ENCODE measurements around the gene CCNG1. TPM values are rescaled to one million over a fixed set of nuclear protein-coding genes. Genes with fewer than 3 reads are reported as not detected.

The CCNG1 gene
- polyA plus RNA-seq, 3 donors: 13.1 to 48.9 (median 46.0) TPM

GRCh38 chr5:163408311-163408923 is 29.0 kb upstream of the CCNG1 start:
- Histone ChIP-seq H3K9ac (ENCODE audit: insufficient read depth, low read length, poor library complexity, severe bottlenecking) (no peak overlapping the region), H3K79me2 (ENCODE audit: insufficient read depth, low read length) (no peaks in the 10 kb centered on the region), H4K20me1 (ENCODE audit: insufficient read depth, low read length) (no peaks in the 10 kb centered on the region), H2AFZ (ENCODE audit: insufficient read depth, low read depth, low read length, poor library complexity, severe bottlenecking) (no peak overlapping the region), H3K27ac (ENCODE audit: low read depth in 1 of 2, low read length in 2 of 2) (no peak overlapping the region), H3K27me3 (ENCODE audit: control insufficient read depth in 2 of 2, insufficient read depth in 2 of 2, low read length in 2 of 2) (no peaks in the 10 kb centered on the region), H3K36me3 (replicated peaks in 1 of 2; ENCODE audit: control insufficient read depth in 1 of 2, insufficient read depth in 2 of 2, low read length in 2 of 2) (no peaks in the 10 kb centered on the region), H3K9me3 (replicated peaks in 1 of 2; ENCODE audit: control insufficient read depth in 1 of 2, insufficient read depth in 1 of 2, low read length in 2 of 2) (no peaks in the 10 kb centered on the region), H3K4me1 (ENCODE audit: control insufficient read depth in 1 of 2, insufficient read depth in 2 of 2, low read length in 2 of 2) (peaks cover 25 to 30% of the 10 kb centered on the region in 2 donors), H3K4me3 (replicated peaks in 1 of 3; ENCODE audit: low read depth in 2 of 3, low read length in 3 of 3) (peak overlapping the region in 1 of 3 experiments; percentile 35), H3K4me2 (replicated peaks; ENCODE audit: extremely low read depth, low read length, poor library complexity, severe bottlenecking) (peak overlapping the region; percentile 38)
- 10% methylated on average over 5 of the region's 9 CpGs for WGBS (ENCODE audit: insufficient coverage)
- H3K36me3 Mint-ChIP-seq: no peaks in the 10 kb centered on the region
- peak overlapping the region in 2 of 7 donors; percentile 45 to 63 for H3K27ac Mint-ChIP-seq
- intact Hi-C loops (cut with micrococcal nuclease): no loop called here
- H3K27me3 Mint-ChIP-seq (ENCODE audit: low read depth in 3 of 3): peaks cover 0 to 3% (median 2%) of the 10 kb centered on the region in 3 donors
- H3K4me3 Mint-ChIP-seq: peak overlapping the region; percentile 8 to 58
- H3K9me3 Mint-ChIP-seq: peaks cover 0 to under 1% (median 0%) of the 10 kb centered on the region in 7 donors
- H3K4me1 Mint-ChIP-seq: peaks cover 25% of the 10 kb centered on the region
- TF ChIP-seq CTCF (IDR thresholded peaks at IDR 0.05): peak; percentile 90
- DNase-seq: peak; percentile 48 to 62 (median 48)

DNA sequence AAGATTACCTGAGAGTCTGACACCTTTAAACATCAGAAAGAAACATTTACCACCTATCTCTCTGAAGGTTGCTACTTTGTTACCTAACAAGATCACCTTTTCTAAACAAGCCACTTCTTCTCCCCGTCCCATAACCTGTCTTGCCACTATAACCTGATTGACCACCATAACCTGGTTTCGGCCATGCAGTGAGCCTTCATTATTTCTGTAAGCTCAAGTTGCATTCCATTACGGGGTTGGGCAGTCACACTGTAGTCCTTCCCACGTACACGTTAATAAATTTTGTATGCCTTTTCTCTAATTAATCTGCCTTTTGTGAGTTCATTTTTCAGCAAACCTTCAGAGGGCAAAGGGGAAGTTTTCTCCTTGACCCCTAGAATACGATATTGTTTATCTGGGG is 28.0 kb upstream of the CCNG1 start:
- Histone ChIP-seq H3K4me2 (replicated peaks; ENCODE audit: extremely low read depth, low read length, poor library complexity, severe bottlenecking) (no peak overlapping the region), H3K27ac (ENCODE audit: low read depth in 1 of 2, low read length in 2 of 2) (no peak overlapping the region), H2AFZ (ENCODE audit: insufficient read depth, low read depth, low read length, poor library complexity, severe bottlenecking) (no peak overlapping the region), H3K36me3 (replicated peaks in 1 of 2; ENCODE audit: control insufficient read depth in 1 of 2, insufficient read depth in 2 of 2, low read length in 2 of 2) (no peaks in the 10 kb centered on the region), H3K79me2 (ENCODE audit: insufficient read depth, low read length) (no peaks in the 10 kb centered on the region), H4K20me1 (ENCODE audit: insufficient read depth, low read length) (no peaks in the 10 kb centered on the region), H3K27me3 (ENCODE audit: control insufficient read depth in 2 of 2, insufficient read depth in 2 of 2, low read length in 2 of 2) (peaks cover 0 to under 1% of the 10 kb centered on the region in 2 donors), H3K9me3 (replicated peaks in 1 of 2; ENCODE audit: control insufficient read depth in 1 of 2, insufficient read depth in 1 of 2, low read length in 2 of 2) (no peaks in the 10 kb centered on the region), H3K4me3 (replicated peaks in 1 of 3; ENCODE audit: low read depth in 2 of 3, low read length in 3 of 3) (no peak overlapping the region), H3K9ac (ENCODE audit: insufficient read depth, low read length, poor library complexity, severe bottlenecking) (no peak overlapping the region), H3K4me1 (ENCODE audit: control insufficient read depth in 1 of 2, insufficient read depth in 2 of 2, low read length in 2 of 2) (peaks cover 25 to 30% of the 10 kb centered on the region in 2 donors)
- Mint-ChIP-seq H3K4me1 (peaks cover 25% of the 10 kb centered on the region), H3K4me3 (no peak overlapping the region), H3K27ac (no peak overlapping the region), H3K9me3 (peaks cover 0 to 5% (median 2%) of the 10 kb centered on the region in 7 donors), H3K36me3 (no peaks in the 10 kb centered on the region), H3K27me3 (ENCODE audit: low read depth in 3 of 3) (peaks cover 0 to 6% (median 4%) of the 10 kb centered on the region in 3 donors)
- TF ChIP-seq CTCF (IDR thresholded peaks at IDR 0.05): no peak
- 98% methylated on average over 5 of the region's 6 CpGs for WGBS (ENCODE audit: insufficient coverage)
- intact Hi-C loops (cut with micrococcal nuclease): no loop called here
- no peak for DNase-seq

Data from CD14-positive monocyte (primary cell).